Right kidney (tissue), 1 donor: ENCODE results near the gene SLC4A4.

Source experiments
- DNase-seq: peaks from one replicate; pipeline ENCODE4 v3.0.0-alpha.2; 2016

Gene SLC4A4

GRCh38 chr4:71411981-71412380 is 73.2 kb downstream of the SLC4A4 start:
- DNase-seq = no peak

DNA sequence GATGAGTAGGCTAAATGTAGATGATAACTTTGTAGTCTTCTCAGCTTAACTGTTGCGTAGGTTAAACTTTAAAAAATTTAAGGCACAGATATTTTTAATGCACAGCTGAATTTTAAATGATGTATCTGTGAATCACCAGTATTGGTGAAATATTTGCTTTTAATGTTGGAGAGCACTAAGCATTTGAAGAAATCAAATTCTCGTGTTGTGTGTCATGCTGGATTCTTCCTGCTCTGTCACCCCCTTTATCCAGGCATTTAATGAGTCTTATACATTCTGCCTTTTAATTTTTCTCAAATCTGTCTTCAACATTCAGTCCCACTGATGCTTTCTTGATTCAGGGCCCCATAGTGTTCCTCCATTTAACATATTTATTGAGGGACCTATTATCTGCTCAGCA is 76.7 kb downstream of the SLC4A4 start:
- no peak for DNase-seq

- DNase-seq = no peak
Observed at GRCh38 chr4:71417150-71417549, 78.3 kb downstream of the SLC4A4 start.

DNA sequence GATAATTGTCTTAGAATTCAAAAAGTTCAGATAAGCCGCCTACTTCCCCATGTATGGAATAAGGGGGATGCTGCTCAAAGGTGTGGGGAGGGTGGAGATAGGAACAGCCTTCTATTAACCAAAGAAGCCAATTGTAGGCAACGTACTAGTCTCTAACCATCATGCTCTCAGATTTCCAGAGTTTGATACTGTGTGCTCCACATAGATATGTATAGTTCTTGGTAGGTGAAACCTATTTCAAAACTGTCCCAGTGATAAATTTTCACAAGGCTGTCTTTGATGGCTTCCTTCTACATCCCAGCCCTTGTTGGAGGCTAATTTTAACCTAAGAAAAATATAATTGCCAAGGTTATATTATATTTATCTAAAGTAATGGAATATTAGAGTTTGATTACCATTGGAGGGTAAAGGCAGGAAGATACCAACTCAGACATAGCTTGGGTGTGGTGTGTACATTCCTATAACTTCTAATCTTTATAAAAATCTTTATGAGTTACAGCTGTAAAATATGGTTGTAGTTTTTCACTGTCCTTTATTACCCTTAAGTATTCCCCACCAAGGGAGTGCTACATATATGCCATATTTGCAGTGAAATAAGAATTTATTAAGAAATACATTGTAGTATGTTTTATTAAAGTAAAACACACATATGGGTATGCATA is 87.7 kb downstream of the SLC4A4 start:
- no peak for DNase-seq

DNA sequence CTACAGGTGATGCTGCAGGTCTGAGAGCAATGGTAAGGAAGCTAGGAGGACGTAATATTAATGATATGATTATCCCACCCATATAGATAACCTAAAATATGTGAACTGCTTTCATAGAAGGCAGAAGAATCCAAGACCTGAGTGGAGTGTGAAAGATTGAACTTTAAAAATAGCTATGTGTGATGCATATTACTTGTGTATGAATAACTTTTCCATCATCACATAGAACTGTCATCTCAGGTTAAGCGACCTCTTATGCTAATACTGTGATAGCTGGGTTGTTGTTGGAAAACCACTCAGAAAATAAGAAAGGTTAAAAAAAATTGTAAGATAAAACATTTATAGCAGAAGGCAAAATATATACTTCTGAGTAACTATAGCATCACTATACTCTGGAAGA is 90.3 kb downstream of the SLC4A4 start:
- DNase-seq = no peak

DNA sequence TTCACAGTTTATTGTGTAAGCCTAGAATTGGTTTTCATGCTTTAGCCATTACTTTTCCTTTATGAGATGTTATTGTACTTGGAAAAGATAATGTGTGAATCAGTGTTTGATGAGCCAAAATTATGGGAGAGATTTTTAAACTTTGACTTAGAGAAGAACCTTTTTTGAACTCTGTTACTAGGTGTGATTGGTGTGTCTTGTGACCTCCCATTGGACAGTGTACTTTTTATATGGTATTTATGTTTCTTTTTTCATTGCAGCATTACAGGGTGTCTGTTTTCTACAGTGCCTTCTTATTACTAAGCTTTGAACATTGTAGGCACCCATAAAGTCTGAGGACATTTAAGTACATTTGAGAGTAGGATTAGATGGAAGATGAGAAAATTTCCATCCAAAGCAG is 91.1 kb downstream of the SLC4A4 start:
- no peak for DNase-seq

DNA sequence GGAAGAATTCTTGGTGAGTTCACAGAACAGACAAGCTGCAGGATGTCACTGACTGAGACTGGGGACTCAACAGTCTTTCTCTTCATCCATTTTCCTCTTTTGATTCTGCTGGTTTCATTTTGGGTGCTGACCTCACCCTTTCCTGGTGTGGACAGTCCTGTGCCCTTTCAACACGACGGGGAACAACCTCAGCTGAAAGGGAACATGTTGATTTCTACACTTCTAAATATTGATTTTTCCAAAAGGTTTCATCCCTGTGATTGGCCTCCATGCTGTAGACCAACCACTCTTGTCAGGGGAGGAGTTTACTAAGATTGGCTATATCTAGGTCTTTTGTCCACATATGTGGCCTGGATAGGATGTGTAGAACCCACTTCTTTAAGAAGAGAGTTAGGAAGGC is 91.8 kb downstream of the SLC4A4 start:
- no peak for DNase-seq

- DNase-seq = no peak
Observed at GRCh38 chr4:71440612-71441011, 101.8 kb downstream of the SLC4A4 start.

- no peak for DNase-seq
Observed at GRCh38 chr4:71441186-71442169, 102.7 kb downstream of the SLC4A4 start.

- DNase-seq = no peak
Observed at GRCh38 chr4:71442336-71442735, 103.5 kb downstream of the SLC4A4 start.

DNA sequence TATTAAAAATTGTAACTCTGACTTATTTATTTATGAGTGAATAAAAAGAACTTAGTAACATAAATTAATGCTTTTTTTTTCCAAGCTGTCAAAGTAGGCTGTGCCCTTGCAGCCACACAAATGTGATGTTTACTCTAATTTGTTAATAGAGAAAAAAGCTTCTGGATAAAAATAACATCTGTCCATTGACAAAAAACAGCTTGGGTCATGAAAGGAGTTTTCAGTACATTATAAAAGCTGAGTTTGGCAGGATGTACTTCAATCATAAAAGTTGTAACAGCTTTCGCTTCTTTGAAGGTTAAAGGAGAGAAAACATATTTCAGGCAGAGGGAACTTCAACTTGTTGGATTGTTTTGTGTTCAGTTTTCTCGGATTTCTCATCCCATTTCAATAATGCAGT is 105.6 kb downstream of the SLC4A4 start:
- DNase-seq = no peak

GRCh38 chr4:71445811-71446210 is 107.0 kb downstream of the SLC4A4 start:
- DNase-seq = no peak

DNA sequence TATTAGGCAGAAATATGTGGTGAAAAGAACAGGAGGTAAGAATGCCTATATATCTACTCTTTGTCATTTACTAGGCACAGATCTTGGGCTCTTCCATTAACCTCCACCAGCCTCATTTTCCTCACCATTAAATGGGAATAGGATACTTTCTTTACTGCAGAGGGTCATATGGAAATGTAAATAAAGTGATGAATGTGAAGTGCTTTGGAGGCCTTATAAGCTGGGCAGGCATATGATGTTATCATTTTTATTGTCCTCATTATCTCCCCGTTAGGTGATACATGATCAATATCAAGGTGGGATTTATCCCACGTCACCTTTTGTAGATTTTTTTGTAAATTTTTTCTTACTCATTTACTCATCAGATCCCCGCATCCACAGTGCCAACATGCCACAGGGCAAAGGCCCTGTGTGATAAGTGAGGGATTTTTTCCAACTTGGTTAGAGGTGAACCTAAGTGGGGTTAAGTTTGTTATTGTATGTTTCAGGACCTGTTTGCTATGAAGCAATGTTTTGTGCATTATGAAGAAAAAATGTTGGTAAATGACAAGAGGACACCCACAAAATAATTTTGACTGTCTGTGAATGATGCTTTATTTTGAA is 107.8 kb downstream of the SLC4A4 start:
- DNase-seq = no peak

- DNase-seq = no peak
Observed at GRCh38 chr4:71449040-71449439, 110.2 kb downstream of the SLC4A4 start.

GRCh38 chr4:71449878-71450277 is 111.1 kb downstream of the SLC4A4 start:
- no peak for DNase-seq

DNA sequence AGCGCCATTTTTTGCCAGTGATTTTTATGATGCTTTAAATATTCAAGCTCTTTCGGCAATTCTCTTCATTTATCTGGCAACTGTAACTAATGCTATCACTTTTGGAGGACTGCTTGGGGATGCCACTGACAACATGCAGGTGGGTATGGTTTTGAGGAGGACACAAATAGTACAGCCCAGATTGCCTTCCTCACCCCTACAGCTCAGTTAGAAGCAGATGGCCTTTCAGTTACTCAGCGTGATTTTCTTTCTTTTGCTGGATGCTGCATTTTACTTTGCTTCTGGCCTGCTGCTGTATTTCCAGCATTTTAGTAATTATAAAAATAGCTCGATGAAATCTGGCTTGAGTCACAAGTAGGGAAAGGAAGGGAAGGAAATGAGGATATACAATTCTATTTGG is 114.7 kb downstream of the SLC4A4 start:
- no peak for DNase-seq

GRCh38 chr4:71456841-71457240 is 118.0 kb downstream of the SLC4A4 start:
- no peak for DNase-seq

- no peak for DNase-seq
Observed at GRCh38 chr4:71460371-71460770, 121.6 kb downstream of the SLC4A4 start.

DNA sequence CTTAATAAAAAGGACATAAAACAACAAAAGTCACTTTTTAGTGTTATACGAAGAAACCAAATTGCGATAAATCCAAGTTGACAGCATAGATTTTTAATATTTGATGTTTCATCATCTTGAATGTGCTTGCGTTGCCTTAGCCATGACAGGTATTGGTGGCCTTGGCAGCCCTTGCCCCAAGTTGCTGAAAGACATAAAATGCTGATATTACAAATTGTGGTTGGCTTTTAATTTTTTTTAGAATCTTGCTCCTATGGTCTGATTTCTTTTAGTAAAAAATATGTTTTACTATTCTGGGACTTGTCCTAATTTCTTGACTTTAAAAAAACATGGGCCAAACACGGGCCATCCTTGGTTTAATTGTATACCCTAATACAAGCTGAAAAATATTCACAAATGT is 122.6 kb downstream of the SLC4A4 start:
- no peak for DNase-seq

DNA sequence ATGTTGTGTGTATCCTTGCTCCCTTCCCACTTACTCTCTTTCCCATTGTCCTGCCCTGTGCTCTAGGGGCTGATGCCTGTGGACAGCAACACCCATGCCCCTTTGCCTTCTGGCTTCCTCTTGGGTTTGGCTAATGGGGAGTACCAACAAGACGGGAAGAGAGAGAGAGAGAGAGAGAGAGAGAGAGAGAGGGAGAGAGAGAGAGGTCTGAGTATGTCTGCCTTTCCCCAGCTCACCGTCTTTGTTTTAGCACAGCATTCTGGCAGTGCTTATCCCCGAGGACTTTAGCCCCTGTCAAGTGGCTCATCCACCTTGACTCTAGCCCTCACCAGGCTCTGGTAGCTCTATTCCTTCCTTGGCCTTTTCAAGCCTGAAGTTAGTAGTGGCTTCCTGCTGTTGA is 128.0 kb downstream of the SLC4A4 start:
- no peak for DNase-seq

DNA sequence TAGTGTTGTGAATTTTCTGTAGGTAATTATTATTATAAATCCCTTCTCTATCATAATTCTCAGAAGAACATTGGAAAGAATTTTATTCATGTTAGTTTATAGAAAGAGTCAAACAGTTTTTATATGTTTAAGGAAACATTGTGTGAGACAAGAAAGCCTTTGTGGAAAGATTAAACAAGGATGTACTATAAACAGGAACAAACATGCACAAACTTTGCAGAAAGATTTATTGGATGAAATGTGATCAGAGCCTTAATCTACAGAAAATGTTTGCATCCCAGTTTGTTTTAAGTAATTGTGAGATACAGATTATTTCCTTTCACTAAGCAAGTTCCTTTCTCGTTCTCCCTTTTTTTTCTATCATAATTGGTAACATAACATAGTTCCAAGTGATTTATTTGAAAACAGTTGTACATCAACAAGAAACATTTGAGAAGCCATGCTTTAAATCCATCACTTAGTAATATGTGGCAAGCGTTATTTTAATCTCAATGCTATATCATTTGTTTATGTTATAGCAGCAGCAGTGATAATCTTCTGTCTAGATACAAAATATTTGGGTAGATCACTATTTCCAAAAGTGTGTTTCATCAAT is 129.4 kb downstream of the SLC4A4 start:
- DNase-seq = no peak

DNA sequence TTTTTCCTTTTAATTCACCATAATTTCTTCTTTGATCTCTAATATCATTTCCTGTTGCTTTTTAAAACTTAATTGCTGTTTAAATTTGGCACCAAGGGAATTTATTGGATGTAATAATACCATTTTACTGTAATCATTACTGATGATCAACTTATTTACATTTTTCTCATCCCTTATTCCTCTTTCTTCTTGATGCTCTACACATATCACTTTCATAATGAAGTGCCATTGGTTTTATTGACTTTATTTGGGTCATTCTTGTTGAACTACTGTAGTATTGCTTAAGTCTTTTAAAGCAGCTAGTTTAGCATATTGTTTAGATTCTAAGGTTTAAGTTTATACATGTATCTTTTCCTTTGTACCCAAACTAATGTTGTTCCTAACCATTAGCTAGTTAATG is 130.7 kb downstream of the SLC4A4 start:
- no peak for DNase-seq

DNA sequence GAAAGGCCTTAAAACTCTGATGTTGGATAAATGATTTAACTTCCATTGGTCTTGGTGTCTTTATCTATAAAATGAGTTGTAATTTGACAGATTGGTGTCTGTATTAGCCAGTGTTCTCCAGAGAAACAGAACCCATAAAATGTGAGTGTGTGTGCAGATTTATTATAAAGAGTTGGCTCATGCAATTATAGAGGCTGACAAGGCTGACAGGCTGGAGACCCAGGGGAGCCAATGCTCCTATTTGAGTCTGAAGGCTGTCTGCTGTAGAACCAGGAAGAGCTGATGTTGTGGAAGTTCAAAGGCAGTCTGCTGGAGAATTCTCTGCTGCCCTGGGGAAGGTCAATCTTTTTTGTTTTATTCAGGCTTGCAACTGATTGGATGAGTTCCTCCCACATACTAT is 131.7 kb downstream of the SLC4A4 start:
- no peak for DNase-seq
